CD4-positive, alpha-beta T cell treated with Interleukin-1 beta for 1 hour (primary cell): ENCODE results near the gene SLC51A.
A peak's percentile ranks its signal among the peaks of the same experiment; 100 is the strongest.
"Not testable (repeated sequence)": the region's sequence is repeated elsewhere in the genome, so short reads cannot be mapped to it uniquely, and the experiment has no call there.

Source experiments
- DNase-seq, 2 donors: peaks; one replicate each; pipeline ENCODE4 v3.0.0-alpha.2; 2020 to 2022

The SLC51A gene

GRCh38 chr3:196244166-196244565 is 27.8 kb downstream of the SLC51A start:
- DNase-seq: not testable (repeated sequence)

- DNase-seq: peak in 1 of 2 donors; percentile 7
Observed at GRCh38 chr3:196246612-196247308, 30.4 kb downstream of the SLC51A start.

GRCh38 chr3:196251918-196252317 is 35.6 kb downstream of the SLC51A start:
- DNase-seq: no peak

GRCh38 chr3:196254376-196255283 is 38.3 kb downstream of the SLC51A start:
- no peak for DNase-seq

- no peak for DNase-seq
Observed at GRCh38 chr3:196255776-196256175, 39.4 kb downstream of the SLC51A start.

- DNase-seq: no peak
Observed at GRCh38 chr3:196260784-196261183, 44.5 kb downstream of the SLC51A start.

- no peak for DNase-seq
Observed at GRCh38 chr3:196263819-196264218, 47.5 kb downstream of the SLC51A start.

GRCh38 chr3:196268284-196269163 is 52.2 kb downstream of the SLC51A start:
- DNase-seq: no peak

- DNase-seq: no peak
Observed at GRCh38 chr3:196270499-196270898, 54.2 kb downstream of the SLC51A start.

- DNase-seq: no peak
Observed at GRCh38 chr3:196272826-196273225, 56.5 kb downstream of the SLC51A start.

- peak in 1 of 2 donors; percentile 11 for DNase-seq
Observed at GRCh38 chr3:196273655-196274054, 57.3 kb downstream of the SLC51A start.

- peak; percentile 51 to 80 for DNase-seq
Observed at GRCh38 chr3:196274585-196274984, 58.3 kb downstream of the SLC51A start.

- no peak for DNase-seq
Observed at GRCh38 chr3:196275126-196275525, 58.8 kb downstream of the SLC51A start.

- no peak for DNase-seq
Observed at GRCh38 chr3:196280689-196281440, 64.5 kb downstream of the SLC51A start.

- no peak for DNase-seq
Observed at GRCh38 chr3:196281962-196282361, 65.6 kb downstream of the SLC51A start.
